Liver (tissue), 9 donors: ENCODE results near the gene SH2D3A. TPM values are rescaled to one million over a fixed set of nuclear protein-coding genes. Genes with fewer than 3 reads are reported as not detected.
"Not testable (repeated sequence)": the region's sequence is repeated elsewhere in the genome, so short reads cannot be mapped to it uniquely, and the experiment has no call there.

Source experiments
- DNase-seq: peaks from one replicate; pipeline ENCODE4 v3.0.0-alpha.2; 2017; ENCODE audit warnings: low spot score
- H3K27ac ChIP-seq, 2 donors: one replicate each; pipeline ENCODE4 v1.7.0; 2013; ENCODE audit warnings: inconsistent platforms in 2 of 2, low read length in 2 of 2, control low read depth in 1 of 2, low read depth in 1 of 2, mild to moderate bottlenecking in 1 of 2
- H3K27me3 ChIP-seq, 4 donors: one replicate each; pipeline versions ENCODE4 v1.6.1 to v1.7.0; 2013; ENCODE audit warnings: low read length in 3 of 4, inconsistent platforms in 1 of 4, mild to moderate bottlenecking in 1 of 4, moderate library complexity in 1 of 4; ENCODE audit not compliant: control insufficient read depth in 4 of 4, insufficient read depth in 4 of 4
- H3K36me3 ChIP-seq, 4 donors: one replicate each; pipeline versions ENCODE4 v1.6.1 to v1.7.0; 2013; ENCODE audit warnings: low read length in 3 of 4, mild to moderate bottlenecking in 3 of 4, low read depth in 1 of 4, moderate library complexity in 1 of 4; ENCODE audit not compliant: control insufficient read depth in 4 of 4, insufficient read depth in 3 of 4
- H3K4me1 ChIP-seq, 4 donors: one replicate each; pipeline versions ENCODE4 v1.6.1 to v1.7.0; 2013; ENCODE audit warnings: low read length in 3 of 4, mild to moderate bottlenecking in 3 of 4, moderate library complexity in 1 of 4; ENCODE audit not compliant: control insufficient read depth in 4 of 4, insufficient read depth in 4 of 4
- H3K4me3 ChIP-seq, 3 donors: one replicate each; pipeline versions ENCODE4 v1.6.1 to v1.7.0; 2013; ENCODE audit warnings: low read length in 3 of 3, control low read depth in 1 of 3, low read depth in 1 of 3, mild to moderate bottlenecking in 1 of 3
- H3K9ac ChIP-seq, 2 donors: one replicate each; pipeline ENCODE4 v1.7.0; 2013; ENCODE audit warnings: low read length in 2 of 2, mild to moderate bottlenecking in 2 of 2, moderate library complexity in 2 of 2, control low read depth in 1 of 2, low read depth in 1 of 2
- H3K9me3 ChIP-seq, 4 donors: one replicate each; pipeline versions ENCODE4 v1.6.1 to v1.7.0; 2013; ENCODE audit warnings: low read length in 3 of 4; ENCODE audit not compliant: control insufficient read depth in 4 of 4
- ATF3 ChIP-seq: IDR thresholded peaks from 2 replicates; pipeline ENCODE4 v1.6.1; 2016; ENCODE audit warnings: antibody characterized with exemption
- HNF4A ChIP-seq, 2 donors: conservative IDR thresholded peaks; 2 replicates each; pipeline ENCODE4 v1.6.1; 2016; ENCODE audit warnings: antibody characterized with exemption in 2 of 2, mild to moderate bottlenecking in 2 of 2
- RXRA ChIP-seq, 2 donors: IDR thresholded peaks; 2 replicates each; pipeline ENCODE4 v1.6.1; 2017 to 2018; ENCODE audit warnings: antibody characterized with exemption in 2 of 2, mild to moderate bottlenecking in 1 of 2
- ZBTB33 ChIP-seq: IDR thresholded peaks from 2 replicates; pipeline ENCODE4 v1.6.1; 2016; ENCODE audit warnings: antibody characterized with exemption
- WGBS: extraction: QIAGEN DNeasy Blood & Tissue Kit; methylation state at CpG from one replicate; pipeline ENCODE4 v1.1.7; 2013; 5-methylcytosine and 5-hydroxymethylcytosine counted together
- polyA plus RNA-seq, 2 donors: library from polyadenylated mRNA; stranded (reverse) in 1 of 2; unstranded in 1 of 2; fragments of 200-250 nt in 1 of 2; fragments of >200 nt in 1 of 2; fragmentation: Nextera tagmentation in 1 of 2; extraction: Ambion mirVana in 1 of 2; gene quantifications; one replicate each; pipeline versions ENCODE4 v1.2.1 to v1.2.3, GENCODE V29; 2013 to 2015
- total RNA-seq, 2 donors: library from RNA; depleted of rRNA; stranded (reverse); fragments of >200 nt; gene quantifications; one replicate each; pipeline ENCODE4 v1.2.3, GENCODE V29; 2014
- TF ChIP-seq, protein P1 (sequence below): IDR thresholded peaks from 2 replicates; pipeline ENCODE4 v1.6.1; 2016; ENCODE audit warnings: antibody characterized with exemption
- TF ChIP-seq, protein P2 (sequence below): IDR thresholded peaks from 2 replicates; pipeline ENCODE4 v1.6.1; 2016; ENCODE audit warnings: antibody characterized with exemption, mild to moderate bottlenecking
- donor health status: healthy.
- donor health status: healthy.
- donor health status: healthy.
- donor health status: healthy.
- donor health status: healthy.

SH2D3A gene
- total and polyA plus RNA-seq, 4 donors, result 0.23 to 1.0 (median 0.77) TPM

DNA sequence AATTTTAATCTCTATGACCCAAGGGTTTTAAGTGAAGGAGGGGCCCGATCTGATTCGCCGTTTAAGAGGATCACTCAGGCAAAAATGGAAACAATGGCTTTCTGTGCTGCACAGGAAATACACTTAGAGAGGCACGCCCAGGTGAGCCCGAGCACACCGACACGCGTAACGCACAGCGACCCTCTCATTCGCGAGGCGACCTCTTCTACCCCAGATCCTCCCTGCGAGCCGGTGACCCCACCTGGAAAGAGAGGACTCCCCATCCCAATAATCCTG is 216 bp downstream of the SH2D3A start:
- H3K27ac ChIP-seq, result no peak overlapping the region
- peak overlapping the region in 1 of 2 donors; percentile 25 for H3K9ac ChIP-seq
- H3K9me3 ChIP-seq, result no peaks in the 10 kb centered on the region
- no peak for DNase-seq
- no peak for TF ChIP-seq ATF3
- TF ChIP-seq HNF4A (conservative IDR thresholded peaks at IDR 0.05), result peak in 1 of 2 donors; percentile 31
- TF ChIP-seq, protein P1, sequence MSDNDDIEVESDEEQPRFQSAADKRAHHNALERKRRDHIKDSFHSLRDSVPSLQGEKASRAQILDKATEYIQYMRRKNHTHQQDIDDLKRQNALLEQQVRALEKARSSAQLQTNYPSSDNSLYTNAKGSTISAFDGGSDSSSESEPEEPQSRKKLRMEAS, result no peak
- WGBS, result 2% methylated on average over 15 of the region's 15 CpGs
- no peaks in the 10 kb centered on the region for H3K27me3 ChIP-seq
- no peaks in the 10 kb centered on the region for H3K36me3 ChIP-seq
- H3K4me3 ChIP-seq, result peak overlapping the region in 2 of 3 donors; percentile 13 to 36
- H3K4me1 ChIP-seq, result peaks cover 12 to 26% (median 19%) of the 10 kb centered on the region in 4 donors

- Histone ChIP-seq H3K4me1 (peaks cover 12 to 26% (median 19%) of the 10 kb centered on the region in 4 donors), H3K27ac (peak overlapping the region; percentile 8 to 25), H3K27me3 (no peaks in the 10 kb centered on the region), H3K36me3 (no peaks in the 10 kb centered on the region), H3K9ac (peak overlapping the region in 1 of 2 donors; percentile 25), H3K9me3 (no peaks in the 10 kb centered on the region), H3K4me3 (peak overlapping the region in 2 of 3 donors; percentile 13 to 36)
- WGBS, result 26% methylated on average over 16 of the region's 16 CpGs
- DNase-seq, result no peak
- TF ChIP-seq ZBTB33 (no peak), HNF4A (conservative IDR thresholded peaks at IDR 0.05) (peak in 1 of 2 donors; percentile 9)
Measured at GRCh38 chr19:6766357-6767080, 716 bp downstream of the SH2D3A start.

DNA sequence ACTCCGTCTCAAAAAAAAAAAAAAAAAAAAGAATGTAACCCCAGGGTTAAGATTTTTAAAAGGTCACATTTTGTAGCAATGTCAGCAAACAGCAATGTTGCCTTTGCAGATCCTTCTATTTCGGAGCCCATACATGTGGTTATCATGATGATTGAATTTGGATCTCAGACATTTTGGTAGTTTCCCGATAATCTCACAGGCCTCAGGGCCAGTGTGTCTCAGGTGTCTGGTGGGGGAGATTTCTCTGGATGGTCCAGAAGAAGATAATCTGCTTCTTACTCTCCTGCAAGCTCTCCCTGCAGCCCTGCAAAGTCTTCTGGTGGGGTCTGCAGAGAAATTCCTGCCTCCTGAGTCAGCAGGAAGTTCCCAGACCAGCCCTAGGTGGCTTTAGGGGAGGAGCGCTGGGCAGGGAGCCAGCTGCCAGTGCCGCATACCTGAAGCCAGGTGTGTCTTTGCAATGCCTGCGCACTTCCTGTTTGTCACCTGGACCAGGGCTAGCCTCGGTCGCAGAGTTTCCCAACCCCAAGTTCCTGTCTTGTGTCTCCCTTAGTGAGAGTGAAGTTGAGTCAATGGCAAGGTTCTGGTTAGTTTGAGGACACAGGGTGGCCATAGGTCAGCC is 1.4 kb downstream of the SH2D3A start:
- peak overlapping the region; percentile 8 to 25 for H3K27ac ChIP-seq
- peaks cover 12 to 26% (median 19%) of the 10 kb centered on the region in 4 donors for H3K4me1 ChIP-seq
- DNase-seq, result no peak
- no peaks in the 10 kb centered on the region for H3K9me3 ChIP-seq
- no peaks in the 10 kb centered on the region for H3K27me3 ChIP-seq
- no peaks in the 10 kb centered on the region for H3K36me3 ChIP-seq
- H3K9ac ChIP-seq, result no peak overlapping the region
- TF ChIP-seq RXRA (IDR thresholded peaks at IDR 0.05), result peak in 1 of 2 donors; percentile 4
- TF ChIP-seq, protein P2, sequence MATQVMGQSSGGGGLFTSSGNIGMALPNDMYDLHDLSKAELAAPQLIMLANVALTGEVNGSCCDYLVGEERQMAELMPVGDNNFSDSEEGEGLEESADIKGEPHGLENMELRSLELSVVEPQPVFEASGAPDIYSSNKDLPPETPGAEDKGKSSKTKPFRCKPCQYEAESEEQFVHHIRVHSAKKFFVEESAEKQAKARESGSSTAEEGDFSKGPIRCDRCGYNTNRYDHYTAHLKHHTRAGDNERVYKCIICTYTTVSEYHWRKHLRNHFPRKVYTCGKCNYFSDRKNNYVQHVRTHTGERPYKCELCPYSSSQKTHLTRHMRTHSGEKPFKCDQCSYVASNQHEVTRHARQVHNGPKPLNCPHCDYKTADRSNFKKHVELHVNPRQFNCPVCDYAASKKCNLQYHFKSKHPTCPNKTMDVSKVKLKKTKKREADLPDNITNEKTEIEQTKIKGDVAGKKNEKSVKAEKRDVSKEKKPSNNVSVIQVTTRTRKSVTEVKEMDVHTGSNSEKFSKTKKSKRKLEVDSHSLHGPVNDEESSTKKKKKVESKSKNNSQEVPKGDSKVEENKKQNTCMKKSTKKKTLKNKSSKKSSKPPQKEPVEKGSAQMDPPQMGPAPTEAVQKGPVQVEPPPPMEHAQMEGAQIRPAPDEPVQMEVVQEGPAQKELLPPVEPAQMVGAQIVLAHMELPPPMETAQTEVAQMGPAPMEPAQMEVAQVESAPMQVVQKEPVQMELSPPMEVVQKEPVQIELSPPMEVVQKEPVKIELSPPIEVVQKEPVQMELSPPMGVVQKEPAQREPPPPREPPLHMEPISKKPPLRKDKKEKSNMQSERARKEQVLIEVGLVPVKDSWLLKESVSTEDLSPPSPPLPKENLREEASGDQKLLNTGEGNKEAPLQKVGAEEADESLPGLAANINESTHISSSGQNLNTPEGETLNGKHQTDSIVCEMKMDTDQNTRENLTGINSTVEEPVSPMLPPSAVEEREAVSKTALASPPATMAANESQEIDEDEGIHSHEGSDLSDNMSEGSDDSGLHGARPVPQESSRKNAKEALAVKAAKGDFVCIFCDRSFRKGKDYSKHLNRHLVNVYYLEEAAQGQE, result no peak
- no peak overlapping the region for H3K4me3 ChIP-seq
- 24% methylated on average over 8 of the region's 8 CpGs for WGBS

GRCh38 chr19:6762253-6762797 is 4.9 kb downstream of the SH2D3A start:
- H3K4me3 ChIP-seq, H3K9me3 ChIP-seq, H3K36me3 ChIP-seq, H3K27me3 ChIP-seq, H3K9ac ChIP-seq, H3K27ac ChIP-seq, DNase-seq: not testable (repeated sequence)
- 82% methylated on average over 8 of the region's 8 CpGs for WGBS
- peaks cover 11 to 20% (median 15%) of the 10 kb centered on the region in 4 donors for H3K4me1 ChIP-seq
